Fibroblast of skin of right quadriceps (primary cell): Measurements from ENCODE around the gene ALDOC.
"Not testable (repeated sequence)": the region's sequence is repeated elsewhere in the genome, so short reads cannot be mapped to it uniquely, and the experiment has no call there.

Experiments used
- DNase-seq: peaks from one replicate; pipeline ENCODE4 v3.0.0-alpha.2; 2013

Gene ALDOC

GRCh38 chr17:28576758-28577465 is at the start of gene ALDOC:
ALDOC (minus strand) TSS chr17:28576895; CDS start chr17:28575532, 1,363 bp downstream.
- peak; percentile 89 for DNase-seq

- DNase-seq: no peak
Measured at GRCh38 chr17:28624148-28624547, 47.5 kb upstream of the ALDOC start.

- no peak for DNase-seq
Measured at GRCh38 chr17:28623696-28624095, 47.0 kb upstream of the ALDOC start.

- DNase-seq: no peak
Measured at GRCh38 chr17:28622186-28622585, 45.5 kb upstream of the ALDOC start.

- no peak for DNase-seq
Measured at GRCh38 chr17:28620010-28620409, 43.3 kb upstream of the ALDOC start.

GRCh38 chr17:28618464-28618863 is 41.8 kb upstream of the ALDOC start:
- DNase-seq: no peak

GRCh38 chr17:28616281-28616680 is 39.6 kb upstream of the ALDOC start:
- DNase-seq: no peak

GRCh38 chr17:28615260-28615940 is 38.7 kb upstream of the ALDOC start:
- no peak for DNase-seq

- DNase-seq: no peak
Measured at GRCh38 chr17:28613931-28614381, 37.3 kb upstream of the ALDOC start, which contains the start of gene RSKR. RSKR (minus strand) TSS chr17:28614185; CDS start chr17:28614161, 24 bp downstream.

- DNase-seq: peak; percentile 28
Measured at GRCh38 chr17:28612936-28613872, 36.5 kb upstream of the ALDOC start.

GRCh38 chr17:28612531-28612930 is 35.8 kb upstream of the ALDOC start:
- DNase-seq: no peak

- no peak for DNase-seq
Measured at GRCh38 chr17:28610376-28610775, 33.7 kb upstream of the ALDOC start.

GRCh38 chr17:28604031-28604430 is 27.3 kb upstream of the ALDOC start:
- DNase-seq: not testable (repeated sequence)

- peak; percentile 91 for DNase-seq
Measured at GRCh38 chr17:28599311-28600184, 22.9 kb upstream of the ALDOC start.

GRCh38 chr17:28598799-28599310 is 22.2 kb upstream of the ALDOC start, which contains the start of gene SPAG5:
SPAG5 (minus strand) TSS chr17:28599025; CDS start chr17:28598946, 79 bp downstream.
- peak; percentile 90 for DNase-seq

GRCh38 chr17:28598389-28598788 is 21.7 kb upstream of the ALDOC start:
- DNase-seq: no peak

- DNase-seq: no peak
Measured at GRCh38 chr17:28597606-28598383, 21.1 kb upstream of the ALDOC start.

GRCh38 chr17:28592260-28592659 is 15.6 kb upstream of the ALDOC start:
- no peak for DNase-seq

GRCh38 chr17:28585851-28586250 is 9.2 kb upstream of the ALDOC start:
- no peak for DNase-seq

- no peak for DNase-seq
Measured at GRCh38 chr17:28584434-28584833, 7.7 kb upstream of the ALDOC start.

- no peak for DNase-seq
Measured at GRCh38 chr17:28582513-28582912, 5.8 kb upstream of the ALDOC start.
